H54 (cell line): ENCODE data around the gene SRC.

Experiments used
- DNase-seq: peaks from one replicate; pipeline ENCODE4 v3.0.0; 2011; ENCODE audit warnings: low spot score, mixed read lengths; ENCODE audit not compliant: insufficient read length
- FAIRE-seq: peaks from 3 replicates; lab custom pipeline; 2011; peaks lifted over from hg19 to GRCh38; lab: Jason Lieb, UNC
- POLR2A ChIP-seq: IDR thresholded peaks from 2 replicates; pipeline ENCODE4 v1.6.1; 2011; ENCODE audit warnings: low read depth, mild to moderate bottlenecking, low read length

SRC gene

GRCh38 chr20:37424062-37424851 lies 78.3 kb downstream of the SRC start:
- no peak for TF ChIP-seq POLR2A
- FAIRE-seq, result no peak

GRCh38 chr20:37425103-37425625 lies 79.2 kb downstream of the SRC start:
- no peak for FAIRE-seq
- TF ChIP-seq POLR2A, result no peak

More at GRCh38 chr20:37424062-37424851, 78.3 kb downstream of the SRC start:
- no peak for DNase-seq

GRCh38 chr20:37426106-37426505 lies 80.2 kb downstream of the SRC start:
- TF ChIP-seq POLR2A, result no peak
- no peak for FAIRE-seq

More at GRCh38 chr20:37425103-37425625, 79.2 kb downstream of the SRC start:
- DNase-seq, result no peak

GRCh38 chr20:37426978-37427377 lies 81.0 kb downstream of the SRC start:
- FAIRE-seq (no peak), DNase-seq (no peak)
- TF ChIP-seq POLR2A, result no peak

More at GRCh38 chr20:37426106-37426505, 80.2 kb downstream of the SRC start:
- no peak for DNase-seq

GRCh38 chr20:37430044-37430443 lies 84.1 kb downstream of the SRC start:
- FAIRE-seq, result no peak
- DNase-seq, result no peak
- no peak for TF ChIP-seq POLR2A

GRCh38 chr20:37430778-37431460 lies 85.0 kb downstream of the SRC start:
- no peak for FAIRE-seq
- DNase-seq, result no peak
- no peak for TF ChIP-seq POLR2A

- FAIRE-seq (no peak), DNase-seq (no peak)
- no peak for TF ChIP-seq POLR2A
Measured at GRCh38 chr20:37431786-37432185, 85.8 kb downstream of the SRC start.

GRCh38 chr20:37432606-37433005 lies 86.7 kb downstream of the SRC start:
- no peak for TF ChIP-seq POLR2A
- FAIRE-seq, result no peak
- no peak for DNase-seq

GRCh38 chr20:37435607-37436006 lies 89.7 kb downstream of the SRC start:
- DNase-seq (no peak), FAIRE-seq (no peak)
- TF ChIP-seq POLR2A, result no peak

- DNase-seq (no peak), FAIRE-seq (no peak)
- TF ChIP-seq POLR2A, result no peak
Measured at GRCh38 chr20:37436527-37437186, 90.7 kb downstream of the SRC start.

- DNase-seq (no peak), FAIRE-seq (no peak)
- TF ChIP-seq POLR2A, result no peak
Measured at GRCh38 chr20:37437676-37438075, 91.7 kb downstream of the SRC start.

GRCh38 chr20:37438464-37439222 lies 92.7 kb downstream of the SRC start:
- DNase-seq (no peak), FAIRE-seq (no peak)
- no peak for TF ChIP-seq POLR2A
